Natural killer cell (primary cell): ENCODE measurements around the gene PRKN. TPM values are rescaled to one million over a fixed set of nuclear protein-coding genes. Genes with fewer than 3 reads are reported as not detected.

ENCODE experiments used
- ATAC-seq, 3 donors: fragments of 150-1000 bp in 2 of 3; fragments of 200-7000 bp in 1 of 3; cut with Tn5 transposase; 1 replicate in 1 of 3; 2 replicates in 2 of 3; pipeline ENCODE4 v1.10.0; 2021; ENCODE audit warnings: mild to moderate bottlenecking in 2 of 3, moderate library complexity in 2 of 3
- DNase-seq, 2 donors: peaks; one replicate each; pipeline versions ENCODE4 v3.0.0 to v3.0.0-alpha.2; 2013 to 2021; ENCODE audit warnings: mixed read lengths in 1 of 2
- H3K27ac ChIP-seq: one replicate; pipeline ENCODE4 v1.5.1; 2013; ENCODE audit warnings: mild to moderate bottlenecking, low read length
- H3K27me3 ChIP-seq: one replicate; pipeline ENCODE4 v1.6.1; 2013; ENCODE audit warnings: low read length; ENCODE audit not compliant: control insufficient read depth, insufficient read depth
- H3K36me3 ChIP-seq: one replicate; pipeline ENCODE4 v1.6.1; 2013; ENCODE audit warnings: low read length; ENCODE audit not compliant: control insufficient read depth, insufficient read depth
- H3K4me1 ChIP-seq: one replicate; pipeline ENCODE4 v1.6.1; 2013; ENCODE audit warnings: low read length; ENCODE audit not compliant: control insufficient read depth, insufficient read depth
- H3K4me3 ChIP-seq: one replicate; pipeline ENCODE4 v1.5.1; 2013; ENCODE audit warnings: low read length
- H3K9me3 ChIP-seq: one replicate; pipeline ENCODE4 v1.6.1; 2013; ENCODE audit warnings: low read length; ENCODE audit not compliant: control insufficient read depth, insufficient read depth
- H3K27ac Mint-ChIP-seq, 2 donors: one replicate each; pipeline ENCODE4 v1.8.0; 2022; ENCODE audit warnings: mild to moderate bottlenecking in 2 of 2, mixed read lengths in 2 of 2, moderate library complexity in 1 of 2
- H3K27me3 Mint-ChIP-seq, 2 donors: one replicate each; pipeline ENCODE4 v1.8.0; 2022; ENCODE audit warnings: low read depth in 2 of 2, mixed read lengths in 2 of 2
- H3K36me3 Mint-ChIP-seq: one replicate; pipeline ENCODE4 v1.8.0; 2022; ENCODE audit warnings: mixed read lengths
- H3K4me1 Mint-ChIP-seq, 2 donors: one replicate each; pipeline ENCODE4 v1.8.0; 2022; ENCODE audit warnings: mixed read lengths in 2 of 2
- H3K4me3 Mint-ChIP-seq: one replicate; pipeline ENCODE4 v1.8.0; 2022; ENCODE audit warnings: mild to moderate bottlenecking, moderate library complexity, mixed read lengths
- H3K9me3 Mint-ChIP-seq, 2 donors: one replicate each; pipeline ENCODE4 v1.8.0; 2022; ENCODE audit warnings: mixed read lengths in 2 of 2
- WGBS: methylation state at CpG from one replicate; pipeline ENCODE4 v1.1.7; 2013; ENCODE audit warnings: missing lambda C conversion rate; ENCODE audit not compliant: insufficient coverage; 5-methylcytosine and 5-hydroxymethylcytosine counted together
- intact Hi-C: fragments of 100-400 bp; cut with micrococcal nuclease; formaldehyde crosslinking; loops from one replicate; pipeline ENCODE4 v1.14.2; 2022
- total RNA-seq, 4 donors: library from RNA; stranded (reverse); fragments of 120-200 nt in 1 of 4; gene quantifications; one replicate each; pipeline versions ENCODE4 v1.2.3 to v1.2.4, GENCODE V29; 2013 to 2022
- TF ChIP-seq, protein P1 (sequence below): fragments of 200-600 bp; IDR thresholded peaks from one replicate; pipeline ENCODE4 v1.8.0; 2022; ENCODE audit warnings: antibody characterized with exemption

PRKN gene
- total RNA-seq, 3 donors from 2014 or later (not counting 1 experiment from before 2014, with no cell fraction given) = 1.4 to 1.9 (median 1.9) TPM

DNA sequence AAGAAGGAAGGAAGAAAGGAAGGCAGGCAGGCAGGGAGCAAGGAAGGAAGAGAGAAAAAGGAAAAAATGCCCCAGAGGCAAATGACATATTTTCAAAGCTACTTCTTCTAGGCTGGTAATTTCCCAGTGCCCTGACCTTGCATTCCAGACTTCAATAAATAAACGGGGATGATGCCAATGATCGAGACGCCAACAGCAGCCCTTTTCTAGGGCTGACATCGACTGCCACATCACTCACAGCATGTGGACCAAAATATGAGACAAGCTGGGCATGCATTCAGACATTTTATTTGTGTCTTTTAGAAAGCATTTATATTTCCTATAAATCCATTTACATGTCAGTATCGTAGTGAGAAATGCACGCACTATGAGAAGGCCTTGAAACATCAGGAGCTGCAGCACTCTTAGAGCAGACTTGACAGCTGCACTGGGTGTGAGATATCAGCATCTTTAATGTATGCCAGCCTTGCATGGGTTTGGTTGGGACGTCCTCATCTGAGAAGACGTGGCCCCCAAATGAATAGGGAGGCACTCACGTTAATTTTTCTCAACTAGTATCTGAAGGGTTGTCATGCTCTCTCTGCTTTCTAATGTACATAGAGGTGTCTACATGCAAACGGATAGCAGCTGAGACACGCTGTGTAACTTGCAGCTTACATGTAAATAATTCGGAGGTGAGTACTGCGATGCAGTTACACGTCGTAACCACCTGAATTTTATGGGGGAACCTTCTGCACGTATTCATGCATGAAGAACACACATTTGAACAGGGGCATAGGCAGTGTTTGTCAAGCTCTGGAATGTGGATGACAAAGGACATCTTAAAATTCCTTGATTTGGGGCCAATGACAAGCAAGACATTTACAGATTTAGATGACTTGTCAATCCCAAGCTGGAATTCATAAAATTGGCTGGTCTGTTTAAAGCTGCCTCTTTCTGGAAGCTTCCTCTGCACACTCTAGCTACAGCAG, 1304.6 kb downstream of the PRKN start:
- H3K27ac ChIP-seq = no peak overlapping the region
- H3K4me3 ChIP-seq = no peak overlapping the region
- TF ChIP-seq, protein P1, sequence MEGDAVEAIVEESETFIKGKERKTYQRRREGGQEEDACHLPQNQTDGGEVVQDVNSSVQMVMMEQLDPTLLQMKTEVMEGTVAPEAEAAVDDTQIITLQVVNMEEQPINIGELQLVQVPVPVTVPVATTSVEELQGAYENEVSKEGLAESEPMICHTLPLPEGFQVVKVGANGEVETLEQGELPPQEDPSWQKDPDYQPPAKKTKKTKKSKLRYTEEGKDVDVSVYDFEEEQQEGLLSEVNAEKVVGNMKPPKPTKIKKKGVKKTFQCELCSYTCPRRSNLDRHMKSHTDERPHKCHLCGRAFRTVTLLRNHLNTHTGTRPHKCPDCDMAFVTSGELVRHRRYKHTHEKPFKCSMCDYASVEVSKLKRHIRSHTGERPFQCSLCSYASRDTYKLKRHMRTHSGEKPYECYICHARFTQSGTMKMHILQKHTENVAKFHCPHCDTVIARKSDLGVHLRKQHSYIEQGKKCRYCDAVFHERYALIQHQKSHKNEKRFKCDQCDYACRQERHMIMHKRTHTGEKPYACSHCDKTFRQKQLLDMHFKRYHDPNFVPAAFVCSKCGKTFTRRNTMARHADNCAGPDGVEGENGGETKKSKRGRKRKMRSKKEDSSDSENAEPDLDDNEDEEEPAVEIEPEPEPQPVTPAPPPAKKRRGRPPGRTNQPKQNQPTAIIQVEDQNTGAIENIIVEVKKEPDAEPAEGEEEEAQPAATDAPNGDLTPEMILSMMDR = no peak
- no peaks in the 10 kb centered on the region for H3K4me1 Mint-ChIP-seq
- H3K27me3 Mint-ChIP-seq = no peaks in the 10 kb centered on the region
- no peaks in the 10 kb centered on the region for H3K36me3 ChIP-seq
- H3K9me3 ChIP-seq = no peaks in the 10 kb centered on the region
- H3K27ac Mint-ChIP-seq = no peak overlapping the region
- H3K9me3 Mint-ChIP-seq = no peaks in the 10 kb centered on the region
- no peaks in the 10 kb centered on the region for H3K36me3 Mint-ChIP-seq
- no peaks in the 10 kb centered on the region for H3K27me3 ChIP-seq
- ATAC-seq = no peak
- intact Hi-C loops = no loop called here
- 93% methylated on average over 16 of the region's 16 CpGs for WGBS
- no peaks in the 10 kb centered on the region for H3K4me1 ChIP-seq
- DNase-seq = no peak
- no peak overlapping the region for H3K4me3 Mint-ChIP-seq

DNA sequence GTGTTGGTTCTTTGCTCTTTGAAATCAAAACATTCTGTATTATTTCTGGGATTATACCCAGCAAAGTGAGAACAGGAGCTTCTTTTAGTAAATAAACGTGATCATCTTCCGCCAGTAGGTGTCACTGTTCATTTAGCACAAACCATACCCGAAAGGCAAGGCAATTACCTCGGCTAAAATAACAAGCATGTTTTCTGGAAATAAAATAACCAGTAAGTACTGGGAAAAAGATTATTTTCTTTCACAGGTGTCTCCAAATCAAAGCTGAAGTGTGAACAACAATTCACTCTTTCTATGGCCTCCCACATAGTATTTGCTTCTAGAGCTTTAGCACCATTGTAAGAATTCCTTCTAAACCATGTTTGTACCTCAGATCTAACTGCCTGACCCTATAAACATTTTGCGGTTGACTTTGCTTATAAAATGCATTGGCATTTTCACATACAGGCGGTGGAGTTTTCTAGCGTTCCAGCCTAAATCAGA, 1309.1 kb downstream of the PRKN start:
- Histone ChIP-seq H3K9me3 (no peaks in the 10 kb centered on the region), H3K27me3 (no peaks in the 10 kb centered on the region), H3K36me3 (no peaks in the 10 kb centered on the region), H3K4me1 (no peaks in the 10 kb centered on the region), H3K27ac (no peak overlapping the region), H3K4me3 (no peak overlapping the region)
- Mint-ChIP-seq H3K9me3 (no peaks in the 10 kb centered on the region), H3K36me3 (no peaks in the 10 kb centered on the region), H3K4me1 (no peaks in the 10 kb centered on the region), H3K4me3 (no peak overlapping the region), H3K27ac (no peak overlapping the region), H3K27me3 (peaks cover 13 to 18% of the 10 kb centered on the region in 2 donors)
- ATAC-seq (peak in 1 of 3 donors; percentile 68), DNase-seq (peak in 1 of 2 donors; percentile 70)
- TF ChIP-seq, protein P1 = peak; percentile 28
- 33% methylated on average over 5 of the region's 7 CpGs for WGBS
- intact Hi-C loops = no loop called here

DNA sequence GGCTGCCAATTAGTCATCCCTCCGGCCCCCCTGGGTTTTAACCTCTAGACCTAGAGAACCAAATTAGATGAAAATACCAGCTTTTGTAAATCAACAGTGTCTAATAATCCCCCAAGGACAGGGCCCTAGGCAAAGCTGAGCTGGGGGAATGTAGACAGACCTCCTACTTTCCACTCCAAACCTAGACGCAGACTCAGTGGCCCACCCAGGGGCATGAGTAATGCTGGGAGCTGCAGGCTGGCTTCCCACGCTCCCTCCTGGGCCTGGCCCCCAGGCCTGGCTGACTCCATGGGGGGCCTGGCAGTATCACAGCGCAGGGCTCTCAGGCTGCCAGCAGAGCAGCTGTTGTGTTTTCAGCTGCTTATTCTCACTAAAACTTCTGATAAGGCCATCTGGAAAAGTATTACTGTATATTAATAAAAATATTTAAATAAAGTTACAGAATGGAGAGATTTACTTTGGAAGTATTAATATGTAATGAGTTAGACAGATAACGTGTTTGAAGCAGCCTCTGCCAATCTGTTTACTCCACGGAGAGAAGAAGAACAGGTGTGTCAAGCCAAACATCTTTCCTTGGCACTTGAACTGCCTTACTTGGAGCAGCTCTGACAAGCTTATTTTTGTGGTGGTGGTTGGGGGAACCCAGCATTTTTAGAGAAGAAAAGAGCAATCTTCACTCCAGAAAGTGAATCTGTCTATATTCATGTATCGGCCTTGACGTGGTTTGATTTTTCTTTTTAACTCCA, 1309.7 kb downstream of the PRKN start:
- Histone ChIP-seq H3K4me1 (no peaks in the 10 kb centered on the region), H3K36me3 (no peaks in the 10 kb centered on the region), H3K9me3 (no peaks in the 10 kb centered on the region), H3K4me3 (no peak overlapping the region), H3K27me3 (no peaks in the 10 kb centered on the region), H3K27ac (no peak overlapping the region)
- no peak for ATAC-seq
- Mint-ChIP-seq H3K27ac (no peak overlapping the region), H3K4me1 (no peaks in the 10 kb centered on the region), H3K27me3 (peaks cover 13 to 18% of the 10 kb centered on the region in 2 donors), H3K4me3 (no peak overlapping the region), H3K36me3 (no peaks in the 10 kb centered on the region), H3K9me3 (no peaks in the 10 kb centered on the region)
- 70% methylated on average over 7 of the region's 8 CpGs for WGBS
- DNase-seq = no peak
- intact Hi-C loops = no loop called here
- TF ChIP-seq, protein P1 = no peak
